ENCODE data around the gene AGER.

DNA sequence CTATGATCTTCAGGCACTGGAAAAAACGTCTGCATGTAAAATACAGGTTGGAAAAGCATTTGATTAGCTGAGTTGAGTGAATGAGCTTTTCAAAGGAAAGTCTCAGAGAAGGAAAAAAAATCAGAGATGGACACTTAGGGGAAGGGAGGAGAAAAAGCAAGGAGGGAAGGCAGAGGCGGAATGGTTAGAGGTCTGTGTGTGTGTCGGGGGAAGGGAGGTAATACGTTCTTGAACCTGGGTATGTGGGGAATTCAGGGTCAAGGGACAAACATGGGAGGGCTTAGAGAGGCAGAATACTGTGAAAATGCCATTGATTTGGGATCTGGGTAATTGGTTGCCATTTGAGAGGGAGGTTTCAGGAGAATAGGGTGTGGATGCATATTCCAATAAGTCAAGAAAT, 37.4 kb downstream of the AGER start:
- TF ChIP-seq, protein P1, sequence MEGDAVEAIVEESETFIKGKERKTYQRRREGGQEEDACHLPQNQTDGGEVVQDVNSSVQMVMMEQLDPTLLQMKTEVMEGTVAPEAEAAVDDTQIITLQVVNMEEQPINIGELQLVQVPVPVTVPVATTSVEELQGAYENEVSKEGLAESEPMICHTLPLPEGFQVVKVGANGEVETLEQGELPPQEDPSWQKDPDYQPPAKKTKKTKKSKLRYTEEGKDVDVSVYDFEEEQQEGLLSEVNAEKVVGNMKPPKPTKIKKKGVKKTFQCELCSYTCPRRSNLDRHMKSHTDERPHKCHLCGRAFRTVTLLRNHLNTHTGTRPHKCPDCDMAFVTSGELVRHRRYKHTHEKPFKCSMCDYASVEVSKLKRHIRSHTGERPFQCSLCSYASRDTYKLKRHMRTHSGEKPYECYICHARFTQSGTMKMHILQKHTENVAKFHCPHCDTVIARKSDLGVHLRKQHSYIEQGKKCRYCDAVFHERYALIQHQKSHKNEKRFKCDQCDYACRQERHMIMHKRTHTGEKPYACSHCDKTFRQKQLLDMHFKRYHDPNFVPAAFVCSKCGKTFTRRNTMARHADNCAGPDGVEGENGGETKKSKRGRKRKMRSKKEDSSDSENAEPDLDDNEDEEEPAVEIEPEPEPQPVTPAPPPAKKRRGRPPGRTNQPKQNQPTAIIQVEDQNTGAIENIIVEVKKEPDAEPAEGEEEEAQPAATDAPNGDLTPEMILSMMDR (IDR thresholded peaks at IDR 0.05): no peak
- no peak for TF ChIP-seq EP300 (IDR thresholded peaks at IDR 0.05)
